GM18951 (cell line): Measurements from ENCODE around the gene SH2D3C.
A peak's percentile ranks its signal among the peaks of the same experiment; 100 is the strongest.

ENCODE experiments used
- POLR2A ChIP-seq: IDR thresholded peaks from 4 replicates; pipeline ENCODE4 v1.6.1; 2011; ENCODE audit warnings: mild to moderate bottlenecking; ENCODE audit not compliant: insufficient read length, insufficient read depth; ENCODE audit errors: extremely low read depth
- in situ Hi-C: fragments of 300-500 bp; cut with MboI; formaldehyde crosslinking; loops from one replicate; pipeline ENCODE4 v1.12.0; 2022; ENCODE audit warnings: low sequenced_read_pairs, mixed read lengths, inconsistent platforms; ENCODE audit not compliant: unreplicated experiment

Gene SH2D3C

DNA sequence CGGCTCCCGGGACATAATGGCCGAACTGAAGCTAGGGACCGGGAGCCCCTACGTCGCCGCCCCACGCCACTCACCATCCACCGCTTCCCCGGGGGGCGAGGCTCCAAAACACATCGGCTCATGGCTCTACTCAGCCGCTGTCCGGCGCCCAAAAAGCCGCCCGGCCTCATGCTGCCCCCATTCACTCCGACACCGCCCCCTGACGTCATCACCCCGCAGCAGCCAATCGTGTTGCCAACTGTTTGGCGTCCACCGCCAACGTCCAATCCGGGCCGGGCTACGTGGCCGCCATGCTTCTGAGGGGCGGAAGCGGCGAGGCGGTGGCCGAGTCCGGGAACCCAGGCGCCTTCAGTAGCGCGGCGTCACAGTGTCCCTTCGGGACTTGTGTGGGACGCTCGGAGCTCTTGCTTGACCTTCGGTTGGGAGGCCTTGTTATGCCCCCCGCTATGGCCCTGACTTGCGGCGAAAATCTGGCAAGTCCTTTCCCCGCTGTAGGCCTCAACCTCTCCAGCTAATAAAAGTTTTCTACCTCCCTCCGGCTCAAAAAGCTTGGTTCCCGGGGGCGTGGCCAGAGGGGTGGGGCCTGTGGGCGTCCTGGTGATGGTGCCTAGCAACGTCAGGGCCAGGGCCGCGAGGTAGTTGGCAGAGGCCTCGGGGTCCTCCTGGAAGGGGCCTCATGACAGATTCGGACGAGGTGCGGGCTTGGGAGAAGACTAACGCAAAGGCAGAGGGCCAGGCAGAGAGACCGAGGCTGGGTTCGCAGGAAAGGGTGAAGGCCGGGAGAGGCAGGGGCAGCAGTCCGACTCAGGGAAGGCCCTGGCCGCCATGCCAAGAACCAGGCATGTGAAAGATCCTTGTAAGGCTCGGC lies 62.8 kb downstream of the SH2D3C start, which contains the start of the genes PTRH1 and TTC16:
PTRH1 (minus strand) TSS at position 194 of the 868 bp plus-strand sequence; CDS start at position 170, 24 bp downstream.
TTC16 (plus strand) TSS at position 610 of the 868 bp plus-strand sequence; CDS start at position 677, 67 bp downstream.
- TF ChIP-seq POLR2A, result peak; percentile 56
- in situ Hi-C loops, result no loop called here

GRCh38 chr9:127714951-127715469 lies 63.5 kb downstream of the SH2D3C start:
- in situ Hi-C loops, result no loop called here
- TF ChIP-seq POLR2A, result no peak

DNA sequence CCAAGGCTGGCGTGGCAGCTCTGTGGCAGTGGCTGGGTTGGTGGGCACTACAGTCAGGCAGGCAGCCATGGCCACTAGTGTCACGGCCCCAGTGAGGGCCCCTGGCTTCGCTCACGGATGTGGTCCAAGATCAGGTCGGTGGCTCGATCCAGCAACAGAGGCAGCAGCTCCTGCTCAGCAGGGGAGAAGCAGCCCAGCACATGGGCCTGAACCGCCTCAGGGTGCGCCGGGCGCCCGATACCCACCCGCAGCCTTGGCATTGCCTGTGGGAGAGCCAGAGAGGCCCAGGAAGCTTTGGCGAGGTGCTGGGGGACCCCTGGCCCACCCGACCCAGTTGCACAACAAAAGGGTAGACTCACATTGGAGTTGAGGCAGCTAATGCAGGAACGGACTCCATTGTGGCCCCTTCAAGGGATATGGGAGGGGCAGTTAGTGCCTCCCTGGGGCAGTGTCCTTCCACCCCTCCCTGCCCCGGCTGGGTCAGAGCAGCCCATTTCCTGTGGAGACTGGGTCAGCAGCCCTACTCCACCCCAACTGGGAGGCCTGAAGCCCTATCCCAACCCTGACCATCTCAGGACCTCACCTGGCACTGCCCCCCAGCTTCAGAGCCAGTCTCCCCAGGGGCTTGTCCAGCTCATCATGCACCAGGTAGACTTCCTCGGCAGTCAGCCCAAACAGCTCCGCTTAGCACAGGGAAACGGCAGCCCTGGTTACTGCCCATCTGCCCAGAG lies 64.3 kb downstream of the SH2D3C start:
- in situ Hi-C loops, result no loop called here
- no peak for TF ChIP-seq POLR2A

DNA sequence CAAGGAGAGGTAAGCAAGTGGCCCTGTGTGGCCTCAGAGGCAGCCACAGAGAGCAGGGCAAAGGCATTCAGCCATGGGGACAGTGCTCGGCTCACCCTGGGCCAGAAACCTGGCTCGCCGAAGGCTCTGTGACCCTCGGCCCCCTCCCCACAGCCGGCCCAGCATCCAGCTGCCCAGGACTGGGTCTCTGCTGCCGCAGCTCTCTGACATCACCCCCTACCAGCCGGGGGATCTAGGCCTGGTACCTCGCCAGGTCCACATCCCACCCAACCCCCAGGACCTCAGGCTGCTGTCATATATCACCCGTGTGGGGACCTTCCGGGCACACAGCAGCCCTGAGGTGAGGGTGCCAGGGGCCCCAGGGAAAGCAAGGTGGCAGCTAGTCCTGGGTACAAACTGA lies 65.6 kb downstream of the SH2D3C start:
- in situ Hi-C loops, result no loop called here
- TF ChIP-seq POLR2A, result no peak

- in situ Hi-C loops, result no loop called here
- TF ChIP-seq POLR2A, result no peak
Observed at GRCh38 chr9:127712371-127712770, 66.1 kb downstream of the SH2D3C start.

- in situ Hi-C loops, result no loop called here
Observed at GRCh38 chr9:127711831-127712274, 66.6 kb downstream of the SH2D3C start.

GRCh38 chr9:127711226-127711701 lies 67.2 kb downstream of the SH2D3C start:
- no peak for TF ChIP-seq POLR2A
- in situ Hi-C loops, result no loop called here

More at GRCh38 chr9:127711831-127712274, 66.6 kb downstream of the SH2D3C start:
- TF ChIP-seq POLR2A, result no peak

- TF ChIP-seq POLR2A, result no peak
- in situ Hi-C loops, result no loop called here
Observed at GRCh38 chr9:127710204-127710783, 68.2 kb downstream of the SH2D3C start.

DNA sequence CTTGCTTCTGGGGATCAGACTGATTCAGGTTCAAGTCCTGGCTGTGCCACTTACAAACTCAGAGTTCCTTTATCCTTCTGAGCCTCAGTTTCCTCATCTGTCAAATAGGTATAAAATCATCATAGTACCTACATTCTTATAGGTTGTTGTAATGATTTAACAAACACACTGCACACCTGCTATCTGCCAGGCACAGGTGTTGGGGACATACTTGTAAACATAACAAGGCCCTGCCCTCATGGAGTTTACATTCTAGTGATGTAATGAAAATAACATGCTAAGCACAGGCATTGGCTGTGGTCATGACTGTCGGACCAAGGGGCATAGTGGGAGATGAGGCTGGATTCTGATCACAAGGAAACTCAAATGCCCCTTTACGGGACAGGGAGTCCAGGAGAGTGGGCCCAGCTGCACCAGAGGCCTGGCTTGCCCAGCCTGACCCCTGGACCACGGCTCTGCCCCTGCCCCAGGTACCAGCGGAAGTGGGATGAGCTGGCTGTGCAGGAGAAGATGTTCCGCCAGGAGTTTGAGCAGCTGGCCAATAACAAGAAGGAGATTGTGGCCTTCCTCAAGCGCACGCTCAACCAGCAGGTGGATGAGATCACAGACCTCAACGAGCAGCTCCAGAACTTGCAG lies 69.4 kb downstream of the SH2D3C start:
- in situ Hi-C loops, result no loop called here
- TF ChIP-seq POLR2A, result no peak

DNA sequence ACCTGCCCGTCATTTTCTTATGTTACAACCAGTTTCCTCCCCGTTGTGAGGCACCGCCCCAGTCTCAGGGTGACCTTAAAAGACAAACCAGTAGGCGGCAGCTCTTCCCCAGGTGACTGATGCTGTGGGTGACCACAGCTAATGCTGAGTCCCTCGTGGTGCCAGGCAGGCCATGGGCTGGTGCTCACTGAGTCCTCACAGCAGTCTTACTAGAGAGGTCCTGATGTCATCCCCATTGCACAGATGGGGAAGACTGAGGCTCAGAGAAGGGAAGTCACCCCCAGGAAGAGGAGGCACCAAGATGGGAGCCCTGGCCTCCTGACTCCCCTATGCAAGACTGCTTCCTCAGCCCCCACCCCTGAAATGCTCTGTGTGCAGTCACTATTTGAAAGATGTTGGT lies 70.7 kb downstream of the SH2D3C start:
- TF ChIP-seq POLR2A, result no peak
- in situ Hi-C loops, result no loop called here

DNA sequence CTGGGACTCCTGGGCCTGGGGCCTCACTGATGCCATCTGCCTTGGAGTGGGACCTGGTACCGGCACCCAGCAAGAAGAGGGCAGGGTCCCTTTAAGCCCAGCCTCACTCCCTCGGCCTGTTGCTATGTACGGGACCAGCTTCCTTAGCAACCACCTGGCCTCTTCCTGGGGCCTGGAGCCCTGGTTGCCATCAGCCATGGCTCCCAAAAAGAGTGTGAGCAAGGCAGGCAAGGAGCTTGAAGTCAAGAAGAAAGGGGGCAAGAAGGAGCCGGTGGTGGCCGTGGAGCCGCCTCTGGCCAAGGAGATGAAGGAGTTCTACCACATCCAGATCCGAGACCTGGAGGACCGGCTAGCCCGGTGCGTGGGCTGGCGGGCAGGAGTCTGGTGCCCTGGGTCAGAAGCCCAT lies 71.6 kb downstream of the SH2D3C start, which contains the start of gene CFAP157:
CFAP157 (plus strand) TSS at position 153 of the 406 bp plus-strand sequence; CDS start at position 197, 44 bp downstream.
- in situ Hi-C loops, result no loop called here
- TF ChIP-seq POLR2A, result no peak
